GM04503 (cell line): ENCODE results near the gene PRKAG2.
"Not testable (repeated sequence)": the region's sequence is repeated elsewhere in the genome, so short reads cannot be mapped to it uniquely, and the experiment has no call there.

Experiments used
- DNase-seq: peaks from one replicate; pipeline ENCODE4 v3.0.0-alpha.2; 2012; ENCODE audit warnings: low read depth

The PRKAG2 gene

DNA sequence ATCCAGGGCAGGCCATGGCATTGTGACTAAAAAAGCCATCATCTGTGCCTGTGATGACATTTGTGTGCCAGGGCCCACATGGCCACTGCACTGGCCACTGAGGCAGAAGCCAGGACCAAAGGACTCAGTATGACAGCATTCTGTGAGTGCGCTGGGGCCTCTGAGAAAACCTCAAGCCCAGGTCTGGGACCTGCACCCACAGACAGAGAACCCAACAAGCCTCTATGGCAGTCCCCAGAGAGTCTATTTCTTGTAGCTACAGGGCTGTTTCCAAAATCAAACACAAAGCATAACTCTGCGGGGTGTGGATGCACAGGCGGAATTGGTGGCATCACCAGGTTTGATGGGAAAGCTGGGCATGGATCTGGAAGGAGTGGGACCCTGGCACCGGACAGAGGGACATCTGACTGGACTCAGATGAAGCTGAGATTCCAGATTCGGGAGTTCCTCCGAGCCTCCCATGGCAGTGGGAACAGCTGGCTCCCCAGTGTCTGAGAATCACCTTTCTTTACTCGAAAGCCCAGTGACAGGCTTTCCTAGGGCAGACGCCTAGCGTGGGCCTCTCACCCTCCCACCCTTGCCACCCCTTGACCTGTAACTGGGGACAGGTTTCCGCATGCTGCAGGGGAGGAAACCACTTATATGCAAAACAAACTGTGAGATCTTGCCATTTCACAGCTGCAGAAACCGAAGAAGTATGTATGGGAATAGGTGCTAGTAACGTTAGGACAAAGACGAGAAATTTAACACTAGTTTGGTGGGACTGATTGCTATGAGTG is 286.7 kb downstream of the PRKAG2 start:
- no peak for DNase-seq

DNA sequence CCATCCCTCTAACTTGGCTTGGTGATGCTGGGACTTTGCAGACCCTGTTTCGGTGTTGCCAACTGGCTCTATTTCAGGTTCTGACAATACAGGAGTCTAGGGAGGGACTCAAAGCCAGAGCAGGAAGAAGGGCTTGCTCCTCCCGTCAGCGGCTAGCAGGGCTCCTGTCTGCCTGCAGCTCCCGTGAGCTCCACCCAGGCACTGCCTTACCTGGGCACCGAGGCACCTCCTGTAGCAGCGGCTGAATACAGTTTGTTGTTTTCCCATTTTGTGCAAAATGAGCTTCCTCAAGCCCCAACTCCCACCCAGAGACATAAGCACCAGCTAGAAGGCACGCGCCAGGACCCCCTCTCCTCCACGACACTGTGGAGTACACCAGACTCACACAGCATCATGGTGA is 287.9 kb downstream of the PRKAG2 start:
- DNase-seq: no peak

- no peak for DNase-seq
These were observed 290.2 kb downstream of the PRKAG2 start for GRCh38 chr7:151586531-151587260.

DNA sequence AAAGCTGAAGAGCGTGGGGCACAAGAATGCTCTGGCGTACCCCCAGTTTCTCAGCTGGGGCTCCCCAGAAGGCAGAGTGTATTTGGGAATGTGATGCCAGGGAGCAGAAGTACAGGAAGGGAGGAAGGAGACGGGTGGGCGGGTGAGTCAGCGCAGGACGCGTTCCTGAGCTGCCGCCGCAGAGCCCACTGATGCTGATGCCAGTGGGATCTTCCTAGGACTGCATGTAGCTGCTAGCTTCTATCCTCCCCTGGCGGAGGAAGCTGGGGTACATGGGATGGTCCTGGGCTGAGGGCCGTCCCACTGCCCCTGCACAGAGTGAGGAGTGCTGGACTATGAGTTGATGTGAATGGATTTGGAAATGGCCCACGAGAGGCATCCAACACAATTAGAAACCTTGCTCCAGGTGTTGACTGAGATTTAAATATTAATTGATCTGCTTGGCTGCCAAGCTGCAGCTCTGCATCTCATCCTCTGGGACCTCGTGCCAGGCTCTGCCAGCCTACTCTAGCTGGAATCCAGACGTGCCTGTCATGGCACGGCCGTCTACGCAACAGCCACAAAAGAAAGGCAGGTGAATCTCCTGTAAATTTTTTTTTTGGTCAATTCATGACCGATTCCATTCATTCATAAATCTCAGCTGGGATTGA is 291.0 kb downstream of the PRKAG2 start:
- no peak for DNase-seq

DNA sequence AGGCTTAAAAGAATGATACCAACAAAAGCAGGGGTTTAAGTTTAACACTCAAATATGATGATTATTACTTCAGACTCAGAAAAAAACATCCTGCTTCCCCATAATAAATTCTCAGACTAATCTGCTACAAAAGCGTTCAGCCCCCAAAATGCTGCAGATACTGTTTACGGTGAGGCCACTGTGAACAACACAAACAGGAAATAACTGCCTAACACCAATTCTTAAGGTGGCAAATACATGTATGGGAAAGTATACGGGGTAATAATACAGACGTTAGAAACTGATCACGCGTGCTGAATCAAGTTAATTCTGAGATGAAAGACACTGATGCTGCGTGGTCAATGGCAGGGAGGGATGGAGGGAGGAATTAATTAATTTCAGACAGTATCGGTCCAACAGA is 295.2 kb downstream of the PRKAG2 start:
- no peak for DNase-seq

GRCh38 chr7:151579644-151580043 is 297.3 kb downstream of the PRKAG2 start:
- no peak for DNase-seq

- no peak for DNase-seq
These were observed 301.5 kb downstream of the PRKAG2 start for GRCh38 chr7:151575410-151575809.

DNA sequence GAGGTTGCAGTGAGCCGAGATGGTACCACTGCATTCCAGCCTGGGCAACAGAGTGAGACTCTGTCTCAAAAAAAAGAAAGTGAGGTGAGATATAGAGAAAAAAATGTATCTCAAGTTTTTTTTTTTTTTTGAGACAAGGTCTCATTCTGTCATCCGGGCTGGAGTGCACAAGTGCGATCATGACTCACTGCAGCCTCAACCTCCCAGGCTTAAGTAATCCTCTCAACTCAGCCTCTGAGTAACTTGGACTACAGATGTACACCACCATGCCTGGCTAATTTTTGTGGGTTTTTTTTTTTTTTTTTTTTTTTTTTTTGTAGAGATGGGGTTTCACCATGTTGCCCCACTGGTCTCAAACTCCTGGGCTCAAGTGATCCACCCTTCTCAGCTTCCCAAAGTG is 303.9 kb downstream of the PRKAG2 start:
- not testable (repeated sequence) for DNase-seq

GRCh38 chr7:151572136-151572535 is 304.8 kb downstream of the PRKAG2 start:
- DNase-seq: no peak

DNA sequence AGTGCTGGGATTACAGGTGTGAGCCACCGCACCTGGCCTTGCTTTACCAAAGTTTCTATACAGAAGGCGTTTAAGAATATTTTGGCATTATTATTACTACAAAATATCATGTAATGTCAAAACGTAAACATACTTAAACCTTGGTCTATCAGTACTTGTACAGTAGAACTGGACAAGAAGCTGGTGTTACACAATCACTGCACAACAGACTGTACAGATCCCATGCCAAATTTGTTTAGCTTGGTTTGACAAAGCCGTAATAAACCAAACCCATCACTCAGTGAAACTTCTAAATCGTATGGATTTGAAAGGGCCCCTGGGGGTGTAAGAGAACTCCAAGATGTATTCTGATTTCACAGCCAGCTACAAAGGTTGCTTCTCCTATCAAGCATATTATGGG is 305.4 kb downstream of the PRKAG2 start:
- no peak for DNase-seq

DNA sequence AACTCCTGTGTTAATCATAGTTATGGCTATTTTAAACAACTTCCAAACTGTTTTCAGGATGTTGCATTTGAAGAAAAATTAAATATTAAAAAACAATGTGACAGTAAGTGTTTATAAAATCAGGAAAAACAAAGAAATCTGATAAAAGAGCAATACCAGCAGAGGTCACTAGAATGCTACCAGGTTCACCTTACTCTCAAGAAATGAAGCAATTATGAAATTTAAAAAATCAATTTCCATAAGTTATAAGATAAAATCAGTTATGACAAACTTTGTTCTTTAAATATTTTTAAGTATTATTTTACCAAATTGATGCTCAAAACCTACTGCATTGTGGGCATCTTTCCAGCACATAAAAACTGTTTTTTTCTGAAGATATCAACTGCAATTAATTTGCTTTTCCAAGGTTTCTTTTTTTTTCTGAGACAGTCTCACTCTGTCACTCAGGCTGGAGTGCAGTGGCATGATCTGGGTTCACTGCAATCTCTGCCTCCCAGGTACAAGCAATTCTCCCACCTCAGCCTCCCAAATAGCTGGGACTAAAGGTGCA is 306.5 kb downstream of the PRKAG2 start:
- DNase-seq: no peak

DNA sequence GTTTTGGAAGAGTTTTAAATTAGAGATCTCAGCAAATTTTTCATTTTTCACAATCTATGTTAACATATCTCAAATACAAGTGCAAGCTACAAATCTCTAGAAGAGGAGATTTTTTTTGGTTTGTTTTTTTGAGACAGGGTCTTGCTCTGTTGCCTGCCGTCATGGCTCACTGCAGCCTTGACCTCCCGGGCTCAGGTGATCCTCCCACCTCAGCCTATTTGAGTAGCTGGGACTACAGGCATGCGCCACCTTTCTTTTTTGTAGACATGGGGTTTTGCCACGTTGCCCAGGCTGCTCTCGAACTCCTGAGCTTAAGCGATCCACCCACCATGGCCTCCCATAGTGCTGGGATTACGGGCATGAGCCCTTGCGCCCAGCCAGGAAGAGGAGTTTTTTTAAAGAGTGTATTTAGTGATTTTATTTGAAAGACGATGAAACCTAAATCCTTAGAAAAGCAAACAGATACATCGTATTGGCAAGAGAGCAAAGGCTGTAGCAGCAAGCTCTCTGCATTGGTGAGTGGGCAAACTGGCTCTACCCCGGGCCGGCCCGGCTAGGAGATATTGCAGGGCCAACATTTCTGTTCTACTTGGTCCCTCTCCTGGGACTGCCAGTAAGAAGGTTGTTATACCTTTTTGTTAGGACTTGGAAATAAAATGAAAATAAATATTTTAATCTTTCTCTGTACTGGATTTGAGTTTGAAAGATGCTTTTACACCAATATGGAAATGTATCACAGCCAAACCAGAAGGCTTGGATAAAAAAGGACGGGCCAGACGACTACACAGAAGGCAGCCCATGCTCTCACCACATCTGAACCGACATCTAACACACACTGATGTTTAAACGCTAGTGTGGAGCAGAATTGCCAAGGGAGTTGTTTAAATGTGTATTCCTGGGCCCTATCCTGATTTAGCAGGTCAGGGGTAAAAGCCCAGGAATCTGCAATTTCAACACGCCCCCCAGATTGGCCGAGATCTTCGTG is 307.7 kb downstream of the PRKAG2 start:
- DNase-seq: no peak

GRCh38 chr7:151566897-151567320 is 310.0 kb downstream of the PRKAG2 start:
- peak; percentile 68 for DNase-seq

- no peak for DNase-seq
These were observed 311.4 kb downstream of the PRKAG2 start for GRCh38 chr7:151565541-151565940.

DNA sequence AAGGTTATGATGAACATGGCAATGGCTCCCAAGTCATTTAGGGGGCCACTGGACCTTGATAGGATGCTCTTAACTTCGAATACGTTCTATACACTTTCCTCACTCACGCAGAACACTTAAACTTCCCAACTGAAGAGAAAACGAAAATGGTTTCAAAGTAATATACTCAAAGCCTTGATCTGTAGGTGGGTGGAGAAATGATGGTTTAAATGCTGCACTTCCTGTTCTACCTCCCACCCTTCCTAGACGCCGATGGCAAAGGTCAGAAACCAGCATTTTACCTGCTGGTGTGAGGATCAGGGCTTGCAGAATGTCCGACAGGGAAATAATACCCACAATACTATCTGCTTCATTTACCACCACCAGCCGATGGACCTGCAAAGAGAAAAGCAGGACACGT is 316.7 kb downstream of the PRKAG2 start:
- DNase-seq: no peak

- no peak for DNase-seq
These were observed 317.2 kb downstream of the PRKAG2 start for GRCh38 chr7:151559557-151560183.

DNA sequence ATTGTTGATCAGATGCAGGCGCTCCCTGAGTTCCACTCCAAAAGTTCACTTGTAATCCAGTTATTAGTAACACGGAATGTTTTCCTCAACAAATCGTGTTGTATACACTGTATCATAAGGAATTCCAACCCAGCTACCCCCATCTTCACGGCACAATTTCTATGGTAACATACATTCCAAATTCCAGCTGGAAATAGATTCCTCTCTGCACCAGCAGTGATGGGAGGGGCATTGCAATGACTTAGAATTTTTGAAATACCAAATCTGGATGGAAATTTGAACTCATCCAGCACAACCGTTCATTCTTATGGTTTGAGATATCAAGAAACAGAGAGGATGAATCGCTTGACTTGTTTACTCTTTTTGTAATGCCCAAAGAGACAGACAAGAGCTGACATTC is 318.3 kb downstream of the PRKAG2 start:
- DNase-seq: no peak

- no peak for DNase-seq
These were observed 320.3 kb downstream of the PRKAG2 start for GRCh38 chr7:151556592-151556991.

DNA sequence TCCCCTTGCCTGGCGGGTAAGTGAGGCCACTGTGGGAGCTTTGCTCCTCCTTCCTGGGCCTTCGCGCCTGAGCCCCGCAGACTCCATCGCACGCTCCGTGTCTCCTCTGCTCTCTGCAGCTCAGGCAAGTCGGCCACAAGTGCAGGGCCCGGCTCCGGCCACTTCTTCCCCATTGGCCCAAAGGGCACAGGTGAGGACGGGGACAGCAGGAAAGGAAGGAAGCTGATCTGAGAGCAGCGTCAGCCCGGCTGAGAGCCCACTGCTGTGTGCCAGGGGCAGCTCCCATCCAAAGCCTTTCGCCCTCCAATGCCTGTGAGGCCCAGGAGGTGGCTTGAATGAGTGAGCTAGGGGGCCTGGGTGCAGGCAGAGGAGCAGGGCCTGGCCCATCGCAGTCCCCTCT is 323.6 kb downstream of the PRKAG2 start:
- DNase-seq: no peak

DNA sequence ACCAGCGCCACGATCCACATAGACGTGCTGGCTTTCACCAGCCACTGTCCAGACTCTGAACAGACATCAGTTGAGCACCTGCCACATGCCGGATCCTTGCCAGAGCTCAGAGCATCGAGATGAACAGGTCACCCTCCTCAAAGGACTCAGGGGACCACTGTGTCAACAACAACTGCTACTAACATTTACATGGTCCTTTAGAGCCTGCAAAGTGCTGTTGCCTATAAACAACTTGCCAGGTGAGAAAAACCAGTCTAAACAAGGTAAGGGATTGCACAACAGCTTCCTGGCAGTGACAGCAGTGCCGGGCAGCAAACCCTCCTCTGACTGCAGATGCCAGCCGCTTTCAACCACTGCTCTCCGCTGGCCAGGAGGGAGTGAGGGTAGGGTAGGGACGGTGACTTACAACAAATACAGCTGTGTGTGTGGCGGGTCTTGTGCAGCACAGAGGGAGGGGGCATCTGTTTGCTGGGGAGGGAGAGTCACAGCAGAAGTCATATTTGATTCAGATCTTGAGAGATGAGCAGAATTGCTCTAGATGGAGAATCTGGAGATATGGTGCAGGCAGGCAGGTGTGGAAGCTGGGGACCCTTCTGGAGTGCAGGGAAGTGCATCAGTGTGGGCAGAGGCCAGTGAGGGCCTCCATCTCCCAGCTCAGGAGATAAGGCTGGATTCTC is 324.4 kb downstream of the PRKAG2 start:
- DNase-seq: no peak
